Measurements from ENCODE around the gene REEP3. TPM values are rescaled to one million over a fixed set of nuclear protein-coding genes. Genes with fewer than 3 reads are reported as not detected.

The REEP3 gene
- total and polyA plus RNA-seq, 2 of the 4 experiments (the other 2 are of a cell fraction), result 11.7 to 28.9 TPM

GRCh38 chr10:63536698-63537097 is 15.5 kb downstream of the REEP3 start:
- Histone ChIP-seq H3K36me3 (ENCODE audit: control insufficient read depth, insufficient read depth, low read length) (no peaks in the 10 kb centered on the region), H3K4me2 (ENCODE audit: low read depth, low read length) (no peak overlapping the region), H2AK9ac (replicated peaks; ENCODE audit: low read depth, low read length, poor library complexity) (no peak overlapping the region), H3K27ac (ENCODE audit: insufficient read depth, low read length) (no peak overlapping the region), H3K14ac (replicated peaks; ENCODE audit: low read depth, low read length) (no peak overlapping the region), H4K20me1 (ENCODE audit: insufficient read depth, low read length) (no peaks in the 10 kb centered on the region), H3K4ac (ENCODE audit: low read depth, low read length) (no peak overlapping the region), H2BK120ac (ENCODE audit: low read depth, low read length) (no peak overlapping the region), H2BK5ac (ENCODE audit: low read depth, low read length, poor library complexity, severe bottlenecking) (no peak overlapping the region), H2AFZ (replicated peaks; ENCODE audit: low read length, poor library complexity) (no peak overlapping the region), H3K9ac (ENCODE audit: low read depth, low read length) (no peak overlapping the region), H3K56ac (ENCODE audit: extremely low read depth, insufficient read depth, low read length) (no peak overlapping the region), H4K91ac (ENCODE audit: insufficient read depth, low read depth, low read length) (no peak overlapping the region), H4K8ac (ENCODE audit: low read depth in 2 of 2, low read length in 2 of 2) (no peak overlapping the region), H2BK15ac (ENCODE audit: low read depth, low read length) (no peak overlapping the region), H3K9me3 (ENCODE audit: control insufficient read depth, insufficient read depth, low read length) (no peaks in the 10 kb centered on the region), H3K4me3 (ENCODE audit: insufficient read depth, low read depth, low read length) (no peak overlapping the region), H3K4me1 (ENCODE audit: control insufficient read depth, insufficient read depth, low read length) (no peaks in the 10 kb centered on the region), H3K27me3 (ENCODE audit: control insufficient read depth, insufficient read depth, low read length) (no peaks in the 10 kb centered on the region), H2BK20ac (ENCODE audit: low read depth, low read length) (no peak overlapping the region), H3K79me1 (ENCODE audit: low read depth in 1 of 2, low read length in 2 of 2) (peaks cover 19 to 37% of the 10 kb centered on the region in 2 experiments), H2AK5ac (ENCODE audit: low read depth, low read length) (no peak overlapping the region), H3K18ac (ENCODE audit: low read depth, low read length) (no peak overlapping the region), H4K5ac (ENCODE audit: low read depth, low read length) (no peak overlapping the region), H3K9me1 (ENCODE audit: insufficient read depth, low read length) (0 out of 2 replicates have a peak, but pooled peaks cover 3% of the 10 kb centered on the region), H3K23ac (ENCODE audit: low read depth, low read length) (no peak overlapping the region)
- intact Hi-C loops (cut with micrococcal nuclease) (no loop called here), in situ Hi-C loops (cut with MboI; ENCODE audit: low sequenced_read_pairs) (no loop called here), dilution Hi-C loops (cut with HindIII; ENCODE audit: low sequenced_read_pairs, unreplicated experiment) (no loop called here)
- BruUV-seq (replicated peaks), result no TSS peak
- DNase-seq, result no peak
- ChIA-PET CTCF (no interaction called here), POLR2A (ENCODE audit: unreplicated experiment) (no interaction called here)
- no peak for ATAC-seq (ENCODE audit: low read depth)
- no peak for TF ChIP-seq USF2 (IDR thresholded peaks at IDR 0.05; ENCODE audit: low read depth, low read length)

Data from IMR-90 (cell line).